GM08714 (cell line): ENCODE data around the gene GRM5.
"Not testable (repeated sequence)": the region's sequence is repeated elsewhere in the genome, so short reads cannot be mapped to it uniquely, and the experiment has no call there.

ENCODE experiments used
- H3K4me3 ChIP-seq: fragments of 200-500 bp; sonication (Bioruptor generic); 2 replicates; pipeline ENCODE4 v1.5.1; 2014; ENCODE audit warnings: mild to moderate bottlenecking, low read length, inconsistent platforms
- ZNF274 ChIP-seq: IDR thresholded peaks from 2 replicates; pipeline ENCODE4 v1.6.1; 2012; ENCODE audit warnings: mild to moderate bottlenecking, low read depth, low read length

The GRM5 gene

GRCh38 chr11:89065651-89066201 is at the start of gene GRM5:
Gene GRM5, minus strand, starts transcription at chr11:89065982. Its CDS starts 18,110 bp downstream, at chr11:89047872.
- H3K4me3 ChIP-seq = not testable (repeated sequence)

GRCh38 chr11:89097956-89098355 is 32.2 kb upstream of the GRM5 start:
- H3K4me3 ChIP-seq = not testable (repeated sequence)

GRCh38 chr11:89093806-89094205 is 28.0 kb upstream of the GRM5 start:
- not testable (repeated sequence) for H3K4me3 ChIP-seq

- not testable (repeated sequence) for H3K4me3 ChIP-seq
Measured at GRCh38 chr11:89084951-89085350, 19.2 kb upstream of the GRM5 start.

- not testable (repeated sequence) for H3K4me3 ChIP-seq
Measured at GRCh38 chr11:89070911-89071310, 5.1 kb upstream of the GRM5 start.

GRCh38 chr11:89067264-89067663 is 1.5 kb upstream of the GRM5 start:
- no peak overlapping the region for H3K4me3 ChIP-seq
- TF ChIP-seq ZNF274 = no peak

GRCh38 chr11:89065066-89065465 is 716 bp downstream of the GRM5 start:
- no peak overlapping the region for H3K4me3 ChIP-seq
- no peak for TF ChIP-seq ZNF274

GRCh38 chr11:89063481-89063951 is 2.3 kb downstream of the GRM5 start:
- not testable (repeated sequence) for H3K4me3 ChIP-seq

GRCh38 chr11:89062771-89063298 is 2.9 kb downstream of the GRM5 start:
- H3K4me3 ChIP-seq = not testable (repeated sequence)

GRCh38 chr11:89061839-89062238 is 3.9 kb downstream of the GRM5 start:
- not testable (repeated sequence) for H3K4me3 ChIP-seq

GRCh38 chr11:89057406-89057805 is 8.4 kb downstream of the GRM5 start:
- not testable (repeated sequence) for H3K4me3 ChIP-seq

GRCh38 chr11:89052220-89052619 is 13.6 kb downstream of the GRM5 start:
- H3K4me3 ChIP-seq = no peak overlapping the region
- TF ChIP-seq ZNF274 = no peak

- H3K4me3 ChIP-seq = not testable (repeated sequence)
Measured at GRCh38 chr11:89047159-89047558, 18.6 kb downstream of the GRM5 start.

GRCh38 chr11:89043861-89044588 is 21.8 kb downstream of the GRM5 start:
- H3K4me3 ChIP-seq = not testable (repeated sequence)

GRCh38 chr11:89029671-89030070 is 36.1 kb downstream of the GRM5 start:
- not testable (repeated sequence) for H3K4me3 ChIP-seq

GRCh38 chr11:89021339-89021738 is 44.4 kb downstream of the GRM5 start:
- no peak overlapping the region for H3K4me3 ChIP-seq
- TF ChIP-seq ZNF274 = no peak

GRCh38 chr11:89019827-89020547 is 45.8 kb downstream of the GRM5 start:
- not testable (repeated sequence) for H3K4me3 ChIP-seq
